ENCODE data around the gene UCK2. TPM values are rescaled to one million over a fixed set of nuclear protein-coding genes. Genes with fewer than 3 reads are reported as not detected.

The UCK2 gene
- total RNA-seq, 1 donor from 2014 or later = 32.0 TPM

GRCh38 chr1:165873481-165873880 is 46.1 kb downstream of the UCK2 start:
- no peak for DNase-seq (ENCODE audit: low spot score)
- intact Hi-C loops (cut with DNase I) = no loop called here

DNA sequence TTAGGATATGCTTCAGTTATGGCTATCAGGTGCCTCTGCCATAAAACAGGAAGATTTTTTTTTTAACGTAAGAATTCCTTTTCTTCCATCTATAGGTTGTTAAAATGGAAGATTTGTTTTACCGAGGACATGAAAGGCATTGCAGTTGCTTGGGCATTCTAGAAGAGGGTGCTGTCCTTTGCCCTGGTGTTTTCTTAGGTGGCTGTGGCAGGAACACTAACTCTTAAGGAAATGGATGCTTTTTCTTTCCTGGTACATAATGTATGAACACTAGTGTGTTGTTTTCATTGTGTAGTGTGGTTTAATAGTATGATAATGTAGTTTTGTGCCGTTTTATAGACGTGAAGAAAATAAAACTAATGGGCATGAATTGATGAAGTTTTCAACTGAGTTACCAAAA is 47.2 kb downstream of the UCK2 start:
- intact Hi-C loops (cut with DNase I) = no loop called here

DNA sequence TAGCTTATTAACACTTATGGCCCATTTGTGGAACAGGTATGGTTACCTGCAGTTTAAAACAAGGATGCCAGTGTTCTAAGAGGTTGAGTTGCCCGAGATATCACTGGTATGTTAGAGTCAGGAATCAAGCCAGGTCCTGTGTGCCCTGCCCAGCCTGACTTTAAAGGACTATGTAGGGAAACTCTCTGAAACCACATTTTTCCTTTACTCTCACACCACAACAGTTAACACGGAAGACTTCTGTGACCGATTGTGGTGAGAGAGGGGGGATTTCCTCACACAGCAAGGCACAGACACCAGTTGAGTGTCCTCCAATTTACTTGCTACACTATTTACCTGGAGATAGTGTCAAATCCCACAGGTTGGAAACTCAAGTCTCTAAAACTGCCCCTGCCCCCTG is 47.8 kb downstream of the UCK2 start:
- intact Hi-C loops (cut with DNase I) = no loop called here
- DNase-seq (ENCODE audit: low spot score) = no peak

More for the DNA sequence above, 47.2 kb downstream of the UCK2 start:
- no peak for DNase-seq (ENCODE audit: low spot score)

GRCh38 chr1:165875604-165876003 is 48.2 kb downstream of the UCK2 start:
- intact Hi-C loops (cut with DNase I) = no loop called here

DNA sequence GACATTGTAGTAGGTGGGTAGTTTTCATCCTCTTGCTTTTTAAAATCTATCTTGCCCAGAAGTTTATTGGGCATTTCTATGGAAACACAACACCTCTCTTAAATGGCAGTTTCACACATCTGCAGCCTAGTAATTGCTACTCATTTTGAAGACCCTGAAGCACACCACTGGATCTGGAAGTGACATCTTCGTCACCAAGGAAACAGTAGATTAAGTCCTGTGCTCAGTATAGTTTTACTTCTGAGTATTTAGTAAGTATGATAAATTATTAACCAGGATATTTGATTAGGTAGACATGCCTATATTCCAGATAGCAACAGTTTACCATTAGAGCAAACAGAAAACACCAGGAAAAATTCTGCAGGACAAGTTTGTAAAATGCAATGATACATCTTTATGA is 48.7 kb downstream of the UCK2 start:
- intact Hi-C loops (cut with DNase I) = no loop called here
- DNase-seq (ENCODE audit: low spot score) = no peak

More at GRCh38 chr1:165875604-165876003, 48.2 kb downstream of the UCK2 start:
- no peak for DNase-seq (ENCODE audit: low spot score)

GRCh38 chr1:165877411-165877810 is 50.0 kb downstream of the UCK2 start:
- intact Hi-C loops (cut with DNase I) = no loop called here
- DNase-seq (ENCODE audit: low spot score) = no peak

- intact Hi-C loops (cut with DNase I) = no loop called here
- no peak for DNase-seq (ENCODE audit: low spot score)
Observed at GRCh38 chr1:165877940-165878556, 50.6 kb downstream of the UCK2 start.

DNA sequence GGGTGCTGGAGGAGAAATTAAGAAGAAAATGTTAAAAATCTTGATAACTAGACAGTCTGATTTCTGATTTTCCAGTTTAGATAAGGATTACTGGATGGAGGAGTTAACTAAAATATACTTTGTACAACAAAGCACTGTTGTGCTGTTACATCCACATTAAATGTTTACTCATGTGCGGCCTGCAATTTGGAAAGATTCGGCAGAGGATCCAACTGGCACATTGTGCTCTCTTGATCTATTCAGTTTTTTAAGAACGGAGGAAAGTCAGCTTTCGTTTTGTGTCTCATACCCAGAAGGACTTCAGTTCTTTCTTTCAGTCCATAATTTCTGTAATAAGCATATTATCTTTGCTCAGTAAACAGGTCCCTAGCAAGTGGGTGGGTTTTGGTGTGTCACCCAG is 52.5 kb downstream of the UCK2 start:
- intact Hi-C loops (cut with DNase I) = no loop called here
- DNase-seq (ENCODE audit: low spot score) = no peak

- DNase-seq (ENCODE audit: low spot score) = no peak
- intact Hi-C loops (cut with DNase I) = no loop called here
Observed at GRCh38 chr1:165880993-165881392, 53.6 kb downstream of the UCK2 start.

GRCh38 chr1:165882168-165882837 is 54.9 kb downstream of the UCK2 start:
- no peak for DNase-seq (ENCODE audit: low spot score)
- intact Hi-C loops (cut with DNase I) = no loop called here

- intact Hi-C loops (cut with DNase I) = no loop called here
Observed at GRCh38 chr1:165883056-165883455, 55.6 kb downstream of the UCK2 start.

GRCh38 chr1:165884009-165884689 is 56.7 kb downstream of the UCK2 start:
- intact Hi-C loops (cut with DNase I) = no loop called here
- no peak for DNase-seq (ENCODE audit: low spot score)

More at GRCh38 chr1:165883056-165883455, 55.6 kb downstream of the UCK2 start:
- no peak for DNase-seq (ENCODE audit: low spot score)

DNA sequence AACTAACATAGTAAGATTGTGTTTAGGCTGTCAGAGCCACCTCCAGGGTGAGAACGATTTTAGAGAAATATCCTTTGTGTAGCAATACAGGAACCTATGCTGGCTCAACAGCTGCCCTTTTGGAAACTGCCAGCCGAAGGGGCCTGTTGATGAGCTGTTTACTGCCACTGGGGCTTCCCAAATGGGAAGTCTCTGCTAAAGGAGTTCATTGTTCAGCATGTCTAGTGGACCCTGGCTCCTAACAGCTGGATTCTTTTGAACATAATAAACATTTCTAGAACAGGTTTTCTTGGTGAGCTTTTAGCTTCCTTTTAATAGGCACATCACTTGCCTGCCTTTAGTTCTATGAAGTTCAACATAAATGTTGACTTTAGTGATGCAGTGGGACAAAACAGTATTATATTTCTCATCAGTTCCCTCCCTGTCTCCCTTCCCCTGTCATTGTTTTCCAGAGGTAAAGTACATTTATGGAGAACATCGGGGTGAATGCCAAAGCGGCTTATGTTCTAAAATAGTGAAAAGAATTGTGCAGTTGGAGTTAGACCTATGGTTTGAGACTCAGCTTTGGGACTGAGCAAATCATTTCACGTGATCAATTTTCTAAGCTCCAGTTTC is 57.4 kb downstream of the UCK2 start:
- DNase-seq (ENCODE audit: low spot score) = no peak
- intact Hi-C loops (cut with DNase I) = no loop called here

DNA sequence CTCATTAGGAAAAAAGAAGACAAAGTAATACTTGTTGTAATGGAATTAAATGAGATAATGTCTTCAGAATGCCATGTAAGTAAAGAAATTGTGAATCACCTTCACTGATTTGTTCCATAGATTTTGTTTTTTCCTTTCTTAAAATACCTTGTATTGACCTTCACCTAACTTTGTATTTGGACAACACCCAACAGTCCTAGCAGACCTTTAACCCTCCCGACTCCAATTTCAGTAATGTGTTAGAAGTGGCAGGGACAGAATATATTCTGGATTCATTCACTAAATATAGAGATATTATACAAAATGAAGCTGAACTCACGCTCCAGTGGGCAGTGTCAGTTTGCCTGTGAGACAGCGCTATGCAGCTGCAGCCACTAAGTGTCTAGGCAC is 57.9 kb downstream of the UCK2 start:
- intact Hi-C loops (cut with DNase I) = no loop called here
- DNase-seq (ENCODE audit: low spot score) = no peak

- DNase-seq (ENCODE audit: low spot score) = no peak
- intact Hi-C loops (cut with DNase I) = no loop called here
Observed at GRCh38 chr1:165886193-165886592, 58.8 kb downstream of the UCK2 start.

DNA sequence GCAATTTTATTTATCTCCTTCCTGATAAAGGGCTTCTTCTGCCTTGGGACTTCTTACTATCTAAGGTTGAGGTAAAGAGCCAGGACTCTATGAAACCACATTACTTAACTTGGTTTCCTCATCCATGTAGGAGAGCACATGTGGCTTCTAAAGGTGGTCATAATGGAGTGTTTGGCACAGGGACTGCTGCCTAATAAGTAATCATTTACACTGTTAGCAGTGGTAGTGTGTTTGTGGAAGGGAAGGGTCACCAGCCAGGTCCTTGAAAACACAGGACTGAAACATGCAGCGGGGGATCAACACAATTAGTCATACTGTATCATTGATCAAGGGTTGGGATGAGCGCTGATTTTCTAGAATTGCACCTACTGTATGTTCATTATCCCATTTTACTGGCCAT is 59.6 kb downstream of the UCK2 start:
- intact Hi-C loops (cut with DNase I) = no loop called here
- DNase-seq (ENCODE audit: low spot score) = no peak

DNA sequence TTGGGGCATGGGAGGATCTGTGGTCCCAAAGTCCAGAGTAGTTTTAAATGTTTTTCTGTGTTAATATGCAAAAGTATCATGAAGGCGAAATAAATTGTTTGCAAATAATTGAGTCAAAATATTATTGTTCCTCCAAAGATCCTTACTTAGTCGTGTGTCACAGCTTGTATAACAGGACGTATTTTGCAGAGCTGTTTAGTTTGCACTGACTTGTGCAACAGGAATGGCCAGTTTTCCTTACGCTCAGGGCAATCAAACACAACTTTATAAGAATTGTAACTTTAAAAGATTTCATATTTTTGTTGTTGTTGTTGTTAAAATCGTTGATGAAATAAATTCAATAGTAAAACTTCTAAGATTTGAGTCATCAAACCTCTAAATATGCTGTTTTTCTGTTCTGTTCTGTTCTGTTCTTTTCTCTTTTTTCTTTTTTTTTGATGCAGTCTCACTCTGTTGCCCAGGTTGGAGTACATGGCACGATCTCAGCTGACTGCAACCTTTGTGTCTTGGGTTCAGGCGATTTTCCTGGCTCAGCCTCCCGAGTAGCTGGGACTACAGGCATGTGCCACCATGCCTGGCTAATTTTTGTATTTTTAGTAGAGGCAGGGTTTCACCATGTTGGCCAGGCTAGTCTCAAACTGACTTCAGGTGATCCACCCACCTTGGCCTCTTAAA is 60.6 kb downstream of the UCK2 start:
- intact Hi-C loops (cut with DNase I) = no loop called here
- no peak for DNase-seq (ENCODE audit: low spot score)

GRCh38 chr1:165888552-165888920 is 61.1 kb downstream of the UCK2 start:
- intact Hi-C loops (cut with DNase I) = no loop called here
- DNase-seq (ENCODE audit: low spot score) = no peak

DNA sequence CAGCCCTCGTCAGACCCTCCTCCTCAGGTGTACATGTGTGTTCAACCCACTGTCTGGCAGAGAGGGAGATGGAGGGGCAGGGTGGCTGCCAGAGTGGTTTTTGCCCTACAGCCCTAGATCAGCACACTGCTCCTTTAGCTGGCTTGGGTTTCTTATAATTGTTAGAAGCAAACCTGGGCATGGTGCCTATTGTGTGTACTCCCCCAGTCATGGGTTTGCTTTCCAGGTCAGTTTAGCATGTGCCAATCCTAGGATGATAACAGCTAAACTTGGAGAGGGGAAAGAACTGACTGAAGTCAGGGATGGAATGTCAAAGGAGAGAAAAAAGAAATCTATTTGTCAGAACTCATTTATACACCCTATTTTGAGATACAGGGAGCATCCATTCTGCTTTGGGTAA is 63.3 kb downstream of the UCK2 start:
- DNase-seq (ENCODE audit: low spot score) = no peak

More for the DNA sequence above, 63.3 kb downstream of the UCK2 start:
- intact Hi-C loops (cut with DNase I) = loop anchor here (10.0 kb wide), 1 partner anchor 256 kb away; the partner anchor contains the start of gene MGST3
